ENCODE results near the gene SPATA16. TPM values are rescaled to one million over a fixed set of nuclear protein-coding genes. Genes with fewer than 3 reads are reported as not detected.
"Not testable (repeated sequence)": the region's sequence is repeated elsewhere in the genome, so short reads cannot be mapped to it uniquely, and the experiment has no call there.

Gene SPATA16
- total and polyA plus RNA-seq, 7 donors = not detected

DNA sequence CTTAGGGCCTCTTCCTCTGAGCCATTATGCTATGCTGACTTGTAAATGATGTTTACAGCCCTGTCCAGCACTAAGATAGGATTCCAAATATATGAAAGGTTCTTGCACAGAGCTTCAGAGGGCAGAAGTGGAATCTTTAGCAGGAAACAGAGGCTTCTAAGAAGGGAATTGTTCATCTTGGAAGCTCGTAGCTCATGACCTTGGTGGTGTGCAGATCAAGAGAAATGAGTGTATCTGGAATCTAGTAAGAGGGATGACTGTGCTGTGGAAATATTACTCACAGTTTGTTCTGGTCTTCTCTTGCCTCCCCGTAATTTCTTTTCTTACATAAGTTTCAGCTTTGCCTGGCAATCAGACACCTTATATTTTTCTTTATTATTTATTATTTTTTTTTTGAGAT is 175.8 kb downstream of the SPATA16 start:
- intact Hi-C loops (cut with DNase I) = no loop called here
- Histone ChIP-seq H3K4me3 (no peak overlapping the region), H3K9me3 (no peaks in the 10 kb centered on the region), H3K36me3 (no peaks in the 10 kb centered on the region), H3K27ac (no peak overlapping the region), H3K4me1 (no peaks in the 10 kb centered on the region), H3K27me3 (no peaks in the 10 kb centered on the region)
- WGBS, 2 donors = 68 to 75% methylated on average over 2 of the region's 2 CpGs
- TF ChIP-seq EP300 (IDR thresholded peaks at IDR 0.05) (no peak), POLR2A (IDR thresholded peaks at IDR 0.05) (no peak), POLR2AphosphoS5 (IDR thresholded peaks at IDR 0.05) (no peak)
- TF ChIP-seq, protein P1, sequence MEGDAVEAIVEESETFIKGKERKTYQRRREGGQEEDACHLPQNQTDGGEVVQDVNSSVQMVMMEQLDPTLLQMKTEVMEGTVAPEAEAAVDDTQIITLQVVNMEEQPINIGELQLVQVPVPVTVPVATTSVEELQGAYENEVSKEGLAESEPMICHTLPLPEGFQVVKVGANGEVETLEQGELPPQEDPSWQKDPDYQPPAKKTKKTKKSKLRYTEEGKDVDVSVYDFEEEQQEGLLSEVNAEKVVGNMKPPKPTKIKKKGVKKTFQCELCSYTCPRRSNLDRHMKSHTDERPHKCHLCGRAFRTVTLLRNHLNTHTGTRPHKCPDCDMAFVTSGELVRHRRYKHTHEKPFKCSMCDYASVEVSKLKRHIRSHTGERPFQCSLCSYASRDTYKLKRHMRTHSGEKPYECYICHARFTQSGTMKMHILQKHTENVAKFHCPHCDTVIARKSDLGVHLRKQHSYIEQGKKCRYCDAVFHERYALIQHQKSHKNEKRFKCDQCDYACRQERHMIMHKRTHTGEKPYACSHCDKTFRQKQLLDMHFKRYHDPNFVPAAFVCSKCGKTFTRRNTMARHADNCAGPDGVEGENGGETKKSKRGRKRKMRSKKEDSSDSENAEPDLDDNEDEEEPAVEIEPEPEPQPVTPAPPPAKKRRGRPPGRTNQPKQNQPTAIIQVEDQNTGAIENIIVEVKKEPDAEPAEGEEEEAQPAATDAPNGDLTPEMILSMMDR (IDR thresholded peaks at IDR 0.05) = no peak
- DNase-seq = no peak

DNA sequence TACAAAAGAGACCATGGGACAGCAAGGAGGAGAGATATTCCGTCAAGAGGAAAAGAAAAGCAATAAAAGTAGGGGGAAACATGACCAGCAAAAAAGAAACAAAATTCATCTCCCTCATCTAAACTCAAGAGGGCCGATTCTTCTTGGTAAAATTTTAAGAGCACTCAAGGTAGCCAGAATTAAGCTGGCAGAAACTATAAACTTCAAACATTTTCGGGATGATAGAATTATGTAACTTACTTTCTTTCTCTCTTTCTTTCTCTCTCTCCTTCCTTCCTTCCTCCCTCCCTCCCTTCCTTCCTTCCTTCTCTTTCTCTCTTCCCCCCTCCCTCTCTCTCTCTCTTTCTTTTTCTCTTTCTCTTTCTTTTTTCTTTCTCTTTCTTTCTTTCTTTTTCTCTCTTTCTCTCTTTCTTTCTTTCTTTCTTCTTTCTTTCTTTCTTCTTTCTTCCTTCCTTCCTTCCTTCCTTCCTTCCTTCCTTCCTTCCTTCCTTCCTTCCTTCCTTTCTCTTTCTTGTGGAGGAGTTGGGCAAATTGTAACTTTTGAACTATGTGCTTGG is 180.3 kb downstream of the SPATA16 start:
- H3K27me3 ChIP-seq; H3K4me1 ChIP-seq; H3K4me3 ChIP-seq; DNase-seq; H3K9me3 ChIP-seq; intact Hi-C loops (cut with DNase I); H3K27ac ChIP-seq; H3K36me3 ChIP-seq: not testable (repeated sequence)
- WGBS, 2 donors = 62 to 81% methylated on average over 3 of the region's 3 CpGs

DNA sequence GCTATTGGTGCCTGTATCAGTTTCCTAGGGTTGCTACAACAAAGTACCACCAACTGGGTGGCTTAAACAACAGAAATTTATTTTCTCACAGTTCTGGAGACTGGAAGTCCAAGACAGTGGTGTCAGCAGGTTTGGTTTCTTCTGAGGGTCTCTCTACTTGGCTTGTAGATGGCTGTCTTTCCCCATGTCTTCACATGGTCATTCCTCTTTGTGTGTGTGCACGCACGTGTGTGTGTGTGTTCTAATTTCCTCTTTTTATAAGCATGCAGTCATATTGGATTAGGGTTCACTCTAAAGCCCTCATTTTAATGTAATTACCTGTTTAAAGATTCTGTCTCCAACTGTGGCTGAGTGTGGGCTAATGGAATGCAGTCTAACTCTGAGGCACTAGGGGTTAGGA is 182.5 kb downstream of the SPATA16 start:
- H3K27ac ChIP-seq = no peak overlapping the region
- WGBS, 2 donors = 90 to 94% methylated on average over 2 of the region's 2 CpGs
- intact Hi-C loops (cut with DNase I) = no loop called here
- no peak overlapping the region for H3K4me3 ChIP-seq
- H3K27me3 ChIP-seq = no peaks in the 10 kb centered on the region
- no peaks in the 10 kb centered on the region for H3K4me1 ChIP-seq
- H3K9me3 ChIP-seq = no peaks in the 10 kb centered on the region
- TF ChIP-seq EP300 (IDR thresholded peaks at IDR 0.05) = no peak
- no peaks in the 10 kb centered on the region for H3K36me3 ChIP-seq
- DNase-seq = no peak

DNA sequence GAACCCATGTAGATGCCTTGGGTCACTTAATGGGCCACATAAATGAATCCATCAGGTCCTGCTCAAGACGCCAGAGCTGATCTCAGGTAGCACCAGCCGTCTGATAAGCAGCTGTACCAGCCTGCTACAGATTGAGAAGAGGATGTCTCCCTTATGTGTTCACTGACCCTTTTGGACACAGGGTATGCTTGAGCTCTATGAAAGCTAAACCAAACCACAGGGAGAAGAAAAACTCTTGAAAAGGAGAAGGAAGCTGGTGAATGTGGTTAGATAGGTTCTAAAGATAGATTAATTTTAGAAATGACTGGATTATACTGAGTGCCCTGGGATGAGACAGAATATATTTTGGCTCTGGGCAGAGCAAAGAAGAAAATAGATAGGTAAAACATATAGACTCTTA is 187.5 kb downstream of the SPATA16 start:
- Histone ChIP-seq H3K9me3 (no peaks in the 10 kb centered on the region), H3K36me3 (no peaks in the 10 kb centered on the region), H3K4me3 (no peak overlapping the region), H3K4me1 (no peaks in the 10 kb centered on the region), H3K27ac (no peak overlapping the region), H3K27me3 (no peaks in the 10 kb centered on the region)
- 49 to 75% methylated on average over 2 of the region's 2 CpGs for WGBS, 2 donors
- no peak for DNase-seq
- TF ChIP-seq, protein P1 (IDR thresholded peaks at IDR 0.05) = no peak
- TF ChIP-seq POLR2A (IDR thresholded peaks at IDR 0.05) = no peak
- no peak for TF ChIP-seq POLR2AphosphoS5 (IDR thresholded peaks at IDR 0.05)
- TF ChIP-seq EP300 (IDR thresholded peaks at IDR 0.05) = no peak
- intact Hi-C loops (cut with DNase I) = no loop called here

DNA sequence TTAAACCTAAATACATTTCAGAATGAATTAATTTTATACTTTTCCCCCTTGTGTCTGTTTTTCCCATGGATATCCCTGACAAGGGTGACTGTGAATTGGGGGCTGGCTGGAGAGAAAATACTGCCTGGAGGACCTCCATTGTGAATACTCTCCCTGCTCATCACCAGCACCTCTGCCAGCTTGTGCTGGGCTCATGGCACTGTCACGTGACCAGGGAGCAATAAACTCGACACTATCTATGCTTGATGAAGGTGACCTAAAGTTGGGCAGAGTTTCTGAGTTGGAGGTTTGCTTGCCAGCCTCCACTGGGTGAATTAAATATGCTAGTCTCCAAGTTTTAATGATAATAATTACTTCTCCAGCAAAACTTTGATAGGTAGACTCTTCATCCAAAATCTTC is 189.5 kb downstream of the SPATA16 start:
- H3K4me3 ChIP-seq = no peak overlapping the region
- no peaks in the 10 kb centered on the region for H3K9me3 ChIP-seq
- H3K27me3 ChIP-seq = no peaks in the 10 kb centered on the region
- intact Hi-C loops (cut with DNase I) = no loop called here
- TF ChIP-seq POLR2AphosphoS5 (IDR thresholded peaks at IDR 0.05) = no peak
- no peak for TF ChIP-seq EP300 (IDR thresholded peaks at IDR 0.05)
- no peak for TF ChIP-seq POLR2A (IDR thresholded peaks at IDR 0.05)
- TF ChIP-seq, protein P1 (IDR thresholded peaks at IDR 0.05) = no peak
- H3K27ac ChIP-seq = no peak overlapping the region
- no peak for DNase-seq
- no peaks in the 10 kb centered on the region for H3K36me3 ChIP-seq
- WGBS, 2 donors = 13 to 47% methylated on average over 2 of the region's 2 CpGs
- no peaks in the 10 kb centered on the region for H3K4me1 ChIP-seq

DNA sequence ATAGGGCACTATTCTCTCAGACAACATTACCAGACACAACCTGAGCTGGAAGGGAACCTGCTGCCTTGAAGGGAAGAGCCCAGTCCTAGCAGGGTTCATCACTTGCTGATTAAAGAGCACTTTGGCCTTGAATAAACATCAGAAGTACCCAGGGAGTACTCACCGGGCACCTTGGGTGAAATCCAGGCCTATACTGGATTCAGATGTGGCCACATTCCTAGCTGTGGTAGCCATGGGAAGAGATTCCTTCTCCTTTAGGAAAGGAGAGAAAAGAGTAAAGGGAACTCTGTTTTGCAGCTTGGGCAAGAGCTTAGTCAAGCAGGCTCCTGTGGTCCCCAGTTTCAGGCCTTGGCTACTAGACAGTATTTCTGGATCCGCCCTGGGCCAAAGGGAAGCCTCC is 195.0 kb downstream of the SPATA16 start:
- Histone ChIP-seq H3K36me3 (no peaks in the 10 kb centered on the region), H3K4me3 (no peak overlapping the region), H3K27ac (no peak overlapping the region), H3K9me3 (no peaks in the 10 kb centered on the region), H3K27me3 (no peaks in the 10 kb centered on the region), H3K4me1 (no peaks in the 10 kb centered on the region)
- TF ChIP-seq EP300 (IDR thresholded peaks at IDR 0.05) (no peak), POLR2A (IDR thresholded peaks at IDR 0.05) (no peak), POLR2AphosphoS5 (IDR thresholded peaks at IDR 0.05) (no peak)
- TF ChIP-seq, protein P1 (IDR thresholded peaks at IDR 0.05) = no peak
- intact Hi-C loops (cut with DNase I) = no loop called here
- WGBS, 2 donors = 77 to 88% methylated on average over 2 of the region's 2 CpGs
- no peak for DNase-seq

All from sigmoid colon (tissue), 7 donors.